Trophoblast cell (in vitro differentiated cells and primary cell): ENCODE measurements around the gene TOMM5.

Experiments
- DNase-seq, 2 donors: peaks; one replicate each; pipeline ENCODE4 v3.0.0-alpha.2; 2016
- H2AFZ ChIP-seq: 2 replicates; pipeline ENCODE4 v1.6.1; 2013; ENCODE audit warnings: low read length, moderate library complexity, mild to moderate bottlenecking; ENCODE audit not compliant: insufficient read depth, poor library complexity
- H2AK5ac ChIP-seq: 2 replicates; pipeline ENCODE4 v1.6.1; 2013; ENCODE audit warnings: mild to moderate bottlenecking, low read length
- H2BK120ac ChIP-seq: 2 replicates; pipeline ENCODE4 v1.6.1; 2013; ENCODE audit warnings: low read length, mild to moderate bottlenecking, moderate library complexity; ENCODE audit not compliant: insufficient read depth, poor library complexity
- H2BK12ac ChIP-seq: 2 replicates; pipeline ENCODE4 v1.6.1; 2013; ENCODE audit warnings: mild to moderate bottlenecking, low read length, moderate library complexity
- H2BK5ac ChIP-seq: 2 replicates; pipeline ENCODE4 v1.6.1; 2013; ENCODE audit warnings: low read length, low read depth, moderate library complexity, mild to moderate bottlenecking; ENCODE audit not compliant: poor library complexity
- H3K14ac ChIP-seq: 2 replicates; pipeline ENCODE4 v1.6.1; 2013; ENCODE audit warnings: mild to moderate bottlenecking, low read length
- H3K18ac ChIP-seq: 2 replicates; pipeline ENCODE4 v1.6.1; 2013; ENCODE audit warnings: mild to moderate bottlenecking, low read length
- H3K23ac ChIP-seq: 2 replicates; pipeline ENCODE4 v1.6.1; 2013; ENCODE audit warnings: low read length
- H3K27ac ChIP-seq: 2 replicates; pipeline ENCODE4 v1.5.1; 2013; ENCODE audit warnings: low read depth, mild to moderate bottlenecking, inconsistent platforms, low read length, moderate library complexity
- H3K27me3 ChIP-seq: 2 replicates; pipeline ENCODE4 v1.6.1; 2013; ENCODE audit warnings: inconsistent platforms, mild to moderate bottlenecking, low read length, moderate library complexity; ENCODE audit not compliant: insufficient read depth
- H3K36me3 ChIP-seq, 2 experiments: 1 replicate in 1 of 2; 2 replicates in 1 of 2; pipeline ENCODE4 v1.6.1; 2013; ENCODE audit warnings: low read length in 2 of 2, mild to moderate bottlenecking in 2 of 2, moderate library complexity in 1 of 2; ENCODE audit not compliant: insufficient read depth in 2 of 2, control insufficient read depth in 1 of 2
- H3K4ac ChIP-seq: 2 replicates; pipeline ENCODE4 v1.6.1; 2013; ENCODE audit warnings: low read depth, mild to moderate bottlenecking, low read length, moderate library complexity
- H3K4me1 ChIP-seq, 2 experiments: 1 replicate in 1 of 2; 2 replicates in 1 of 2; pipeline ENCODE4 v1.6.1; 2013; ENCODE audit warnings: low read length in 2 of 2, mild to moderate bottlenecking in 2 of 2, moderate library complexity in 1 of 2; ENCODE audit not compliant: insufficient read depth in 2 of 2, control insufficient read depth in 1 of 2
- H3K4me2 ChIP-seq: 2 replicates; pipeline ENCODE4 v1.6.1; 2013; ENCODE audit warnings: inconsistent platforms, mild to moderate bottlenecking, low read length, moderate library complexity
- H3K4me3 ChIP-seq: 2 replicates; pipeline ENCODE4 v1.5.1; 2013; ENCODE audit warnings: mild to moderate bottlenecking, low read depth, low read length, inconsistent platforms
- H3K79me1 ChIP-seq: one replicate; pipeline ENCODE4 v1.6.1; 2013; ENCODE audit warnings: low read length
- H3K79me2 ChIP-seq: 2 replicates; pipeline ENCODE4 v1.6.1; 2013; ENCODE audit warnings: low read length, mild to moderate bottlenecking; ENCODE audit not compliant: control insufficient read depth, insufficient read depth, poor library complexity
- H3K9ac ChIP-seq: 2 replicates; pipeline ENCODE4 v1.6.1; 2013; ENCODE audit warnings: mild to moderate bottlenecking, low read length
- H3K9me3 ChIP-seq: 2 replicates; pipeline ENCODE4 v1.6.1; 2013; ENCODE audit warnings: low read depth, mild to moderate bottlenecking, control low read depth, inconsistent platforms, low read length; ENCODE audit not compliant: insufficient read depth
- H4K12ac ChIP-seq: 2 replicates; pipeline ENCODE4 v1.6.1; 2013; ENCODE audit warnings: low read depth, mild to moderate bottlenecking, low read length, moderate library complexity
- H4K8ac ChIP-seq: 2 replicates; pipeline ENCODE4 v1.6.1; 2013; ENCODE audit warnings: low read depth, mild to moderate bottlenecking, low read length, moderate library complexity
- H4K91ac ChIP-seq: one replicate; pipeline ENCODE4 v1.6.1; 2013; ENCODE audit warnings: low read depth, mild to moderate bottlenecking, low read length, moderate library complexity

The TOMM5 gene

DNA sequence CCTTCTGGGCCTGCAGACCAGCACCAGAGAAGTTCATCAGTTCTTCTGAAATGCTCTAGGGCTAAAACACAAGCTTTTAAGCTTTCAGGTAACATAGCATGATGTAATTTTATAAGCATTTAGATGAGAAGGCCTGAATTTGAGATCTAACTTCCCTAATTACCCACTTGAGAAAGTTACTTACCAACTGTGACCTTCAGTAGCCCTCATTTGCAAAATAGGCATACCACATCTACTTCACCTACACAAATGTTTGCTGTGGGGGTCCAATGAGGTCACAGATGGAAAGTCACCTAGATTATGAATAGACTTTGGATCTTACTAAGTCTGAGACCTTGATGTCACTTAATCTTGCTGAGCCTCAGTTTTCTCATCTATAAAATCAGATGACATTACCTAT, 52.8 kb downstream of the TOMM5 start:
- H3K27ac ChIP-seq, result no peak overlapping the region

More for the DNA sequence above, 52.8 kb downstream of the TOMM5 start:
- Histone ChIP-seq H4K8ac (no peak overlapping the region), H3K79me1 (no peaks in the 10 kb centered on the region), H3K4me1 (no peaks in the 10 kb centered on the region), H2AFZ (no peak overlapping the region), H4K12ac (no peak overlapping the region), H3K36me3 (peaks cover 14 to 30% of the 10 kb centered on the region in 2 experiments), H3K79me2 (no peaks in the 10 kb centered on the region), H3K9me3 (peaks cover 4% of the 10 kb centered on the region), H3K4me3 (no peak overlapping the region), H3K27me3 (no peaks in the 10 kb centered on the region), H3K18ac (no peak overlapping the region), H4K91ac (no peak overlapping the region), H3K14ac (no peak overlapping the region), H2BK12ac (no peak overlapping the region), H2BK5ac (no peak overlapping the region), H3K4ac (no peak overlapping the region), H2BK120ac (no peak overlapping the region), H3K4me2 (no peak overlapping the region), H2AK5ac (no peak overlapping the region), H3K9ac (no peak overlapping the region), H3K23ac (no peak overlapping the region)
- no peak for DNase-seq
